HFFc6 (cell line): Measurements from ENCODE around the gene ABTB2. TPM values are rescaled to one million over a fixed set of nuclear protein-coding genes. Genes with fewer than 3 reads are reported as not detected.

ENCODE experiments used
- DNase-seq: peaks from one replicate; pipeline ENCODE4 v3.0.0-alpha.2; 2018
- H3K27ac Mint-ChIP-seq: 2 replicates; pipeline ENCODE4 v1.8.0; 2020; ENCODE audit warnings: mild to moderate bottlenecking, mixed read lengths
- H3K27me3 Mint-ChIP-seq: 2 replicates; pipeline ENCODE4 v1.8.0; 2021; ENCODE audit warnings: mild to moderate bottlenecking, moderate library complexity, mixed read lengths; ENCODE audit not compliant: insufficient read depth
- H3K36me3 Mint-ChIP-seq: 2 replicates; pipeline ENCODE4 v1.8.0; 2021; ENCODE audit warnings: low read depth, mixed read lengths
- H3K4me1 Mint-ChIP-seq: 2 replicates; pipeline ENCODE4 v1.8.0; 2020; ENCODE audit warnings: low read depth, mixed read lengths
- H3K4me3 Mint-ChIP-seq: 2 replicates; pipeline ENCODE4 v1.8.0; 2020; ENCODE audit warnings: mild to moderate bottlenecking, moderate library complexity, mixed read lengths
- H3K9me3 Mint-ChIP-seq: 2 replicates; pipeline ENCODE4 v1.8.0; 2020; ENCODE audit warnings: mild to moderate bottlenecking, mixed read lengths
- total RNA-seq, 6 experiments: library from RNA; stranded (reverse); fragmentation: NEBNext Ultra II Directional; extraction: Animal tissue kit (Norgen Biotek cat#: 25700); gene quantifications; 2 replicates in 1 of 6; 3 replicates in 5 of 6; pipeline ENCODE4 v1.2.3, GENCODE V29; 2021
- TF ChIP-seq, protein P1 (sequence below): fragments of 200-600 bp; sonication (generic); IDR thresholded peaks from 2 replicates; pipeline ENCODE4 v1.5.0; 2021; ENCODE audit warnings: antibody characterized with exemption, mild to moderate bottlenecking

ABTB2 gene
- total RNA-seq, 6 experiments from 2014 or later: 2.5 to 3.6 (median 2.8) TPM

DNA sequence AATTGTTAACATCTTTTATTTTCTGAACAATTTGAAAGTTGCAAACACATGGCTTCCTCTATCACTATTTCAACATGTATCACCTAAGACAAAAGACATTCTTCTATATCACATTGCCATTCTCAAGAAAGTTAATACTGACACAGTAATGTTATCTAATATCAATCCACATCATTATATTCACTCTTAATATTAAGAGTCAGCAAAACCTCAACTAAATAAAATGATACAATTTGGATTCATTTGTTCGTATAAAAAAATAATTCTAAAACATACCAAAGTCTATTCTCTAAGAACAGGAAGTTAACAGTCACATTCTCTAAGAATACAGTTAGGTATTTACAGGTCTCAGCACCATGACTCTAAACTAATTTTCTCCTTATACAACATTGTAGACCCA is 52.0 kb downstream of the ABTB2 start:
- H3K4me1 Mint-ChIP-seq: peaks cover 52% of the 10 kb centered on the region
- DNase-seq: no peak
- TF ChIP-seq, protein P1, sequence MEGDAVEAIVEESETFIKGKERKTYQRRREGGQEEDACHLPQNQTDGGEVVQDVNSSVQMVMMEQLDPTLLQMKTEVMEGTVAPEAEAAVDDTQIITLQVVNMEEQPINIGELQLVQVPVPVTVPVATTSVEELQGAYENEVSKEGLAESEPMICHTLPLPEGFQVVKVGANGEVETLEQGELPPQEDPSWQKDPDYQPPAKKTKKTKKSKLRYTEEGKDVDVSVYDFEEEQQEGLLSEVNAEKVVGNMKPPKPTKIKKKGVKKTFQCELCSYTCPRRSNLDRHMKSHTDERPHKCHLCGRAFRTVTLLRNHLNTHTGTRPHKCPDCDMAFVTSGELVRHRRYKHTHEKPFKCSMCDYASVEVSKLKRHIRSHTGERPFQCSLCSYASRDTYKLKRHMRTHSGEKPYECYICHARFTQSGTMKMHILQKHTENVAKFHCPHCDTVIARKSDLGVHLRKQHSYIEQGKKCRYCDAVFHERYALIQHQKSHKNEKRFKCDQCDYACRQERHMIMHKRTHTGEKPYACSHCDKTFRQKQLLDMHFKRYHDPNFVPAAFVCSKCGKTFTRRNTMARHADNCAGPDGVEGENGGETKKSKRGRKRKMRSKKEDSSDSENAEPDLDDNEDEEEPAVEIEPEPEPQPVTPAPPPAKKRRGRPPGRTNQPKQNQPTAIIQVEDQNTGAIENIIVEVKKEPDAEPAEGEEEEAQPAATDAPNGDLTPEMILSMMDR: no peak
- peaks cover 10% of the 10 kb centered on the region for H3K27me3 Mint-ChIP-seq
- no peak overlapping the region for H3K4me3 Mint-ChIP-seq
- H3K9me3 Mint-ChIP-seq: no peaks in the 10 kb centered on the region
- H3K27ac Mint-ChIP-seq: no peak overlapping the region
- H3K36me3 Mint-ChIP-seq: no peaks in the 10 kb centered on the region

- H3K27ac Mint-ChIP-seq: no peak overlapping the region
- TF ChIP-seq, protein P1: no peak
- H3K9me3 Mint-ChIP-seq: no peaks in the 10 kb centered on the region
- H3K27me3 Mint-ChIP-seq: peaks cover 8% of the 10 kb centered on the region
- DNase-seq: no peak
- no peaks in the 10 kb centered on the region for H3K36me3 Mint-ChIP-seq
- no peak overlapping the region for H3K4me3 Mint-ChIP-seq
- peaks cover 55% of the 10 kb centered on the region for H3K4me1 Mint-ChIP-seq
Measured at GRCh38 chr11:34305193-34305592, 52.6 kb downstream of the ABTB2 start.

- TF ChIP-seq, protein P1: no peak
- Mint-ChIP-seq H3K27me3 (peaks cover 4% of the 10 kb centered on the region; the same call in 1 of the 2 replicates), H3K4me3 (0 out of 2 replicates have a peak overlapping the region, but pooled peaks have one; percentile 0), H3K27ac (peak overlapping the region; percentile 89), H3K4me1 (peaks cover 42% of the 10 kb centered on the region), H3K9me3 (no peaks in the 10 kb centered on the region), H3K36me3 (no peaks in the 10 kb centered on the region)
- DNase-seq: no peak
Measured at GRCh38 chr11:34303028-34303570, 54.7 kb downstream of the ABTB2 start.

GRCh38 chr11:34302046-34302921 is 55.5 kb downstream of the ABTB2 start:
- H3K27ac Mint-ChIP-seq: peak overlapping the region; percentile 89
- TF ChIP-seq, protein P1: no peak
- peak overlapping the region; percentile 36 for H3K4me3 Mint-ChIP-seq
- peaks cover 38% of the 10 kb centered on the region for H3K4me1 Mint-ChIP-seq
- no peaks in the 10 kb centered on the region for H3K36me3 Mint-ChIP-seq
- no peaks in the 10 kb centered on the region for H3K9me3 Mint-ChIP-seq
- DNase-seq: peak; percentile 96
- peaks cover 4% of the 10 kb centered on the region; the same call in 1 of the 2 replicates for H3K27me3 Mint-ChIP-seq

- Mint-ChIP-seq H3K4me3 (no peak overlapping the region), H3K4me1 (peaks cover 38% of the 10 kb centered on the region)
- no peak for DNase-seq
Measured at GRCh38 chr11:34300926-34301295, 56.9 kb downstream of the ABTB2 start.

More at GRCh38 chr11:34300926-34301295, 56.9 kb downstream of the ABTB2 start:
- TF ChIP-seq, protein P1: no peak
- no peaks in the 10 kb centered on the region for H3K36me3 Mint-ChIP-seq
- peaks cover 2% of the 10 kb centered on the region; the same call in 1 of the 2 replicates for H3K27me3 Mint-ChIP-seq
- no peak overlapping the region for H3K27ac Mint-ChIP-seq
- no peaks in the 10 kb centered on the region for H3K9me3 Mint-ChIP-seq
